GM18951 (cell line): ENCODE results near the gene TARBP2.

Experiments used
- POLR2A ChIP-seq: IDR thresholded peaks from 4 replicates; pipeline ENCODE4 v1.6.1; 2011; ENCODE audit warnings: mild to moderate bottlenecking; ENCODE audit not compliant: insufficient read length, insufficient read depth; ENCODE audit errors: extremely low read depth
- in situ Hi-C: fragments of 300-500 bp; cut with MboI; formaldehyde crosslinking; loops from one replicate; pipeline ENCODE4 v1.12.0; 2022; ENCODE audit warnings: low sequenced_read_pairs, mixed read lengths, inconsistent platforms; ENCODE audit not compliant: unreplicated experiment

Gene TARBP2

DNA sequence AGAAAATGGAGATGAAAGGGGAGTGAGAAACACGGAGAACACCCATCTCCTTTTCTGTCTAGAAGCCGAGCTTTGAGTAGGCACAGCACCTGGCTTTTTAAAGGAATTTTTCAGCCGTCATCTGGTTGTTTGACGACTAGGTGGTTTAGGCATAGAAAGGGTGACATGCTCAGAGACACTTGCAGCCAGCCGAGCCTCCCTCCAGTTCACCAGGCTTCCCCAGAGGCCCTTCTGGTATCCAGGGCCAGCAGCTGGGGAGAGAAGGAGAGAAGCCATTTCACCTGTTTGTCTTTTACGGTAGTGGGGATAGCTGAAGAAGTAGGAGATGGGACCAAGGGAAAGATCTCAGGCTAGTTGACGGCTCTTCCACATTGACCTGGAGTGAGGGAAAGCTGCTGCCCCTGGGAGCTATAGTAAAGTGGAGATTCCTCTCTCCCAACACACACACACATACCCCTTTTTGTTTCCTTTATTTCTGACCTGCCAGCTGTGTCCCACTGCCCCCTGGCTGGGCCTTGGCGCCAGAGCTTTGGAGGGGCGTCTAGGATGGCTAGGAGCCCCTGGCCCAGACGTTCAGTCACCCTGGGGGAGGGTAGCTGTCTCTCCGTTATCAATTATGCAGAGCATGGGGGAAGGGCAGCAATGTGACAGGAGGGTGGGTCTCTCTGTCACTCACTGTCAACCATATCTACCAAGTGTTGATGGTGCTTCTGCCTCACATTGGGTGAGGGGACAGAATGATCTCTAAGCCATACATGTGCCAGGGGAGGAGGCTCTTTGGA, 7.3 kb upstream of the TARBP2 start:
- no peak for TF ChIP-seq POLR2A
- in situ Hi-C loops = no loop called here

DNA sequence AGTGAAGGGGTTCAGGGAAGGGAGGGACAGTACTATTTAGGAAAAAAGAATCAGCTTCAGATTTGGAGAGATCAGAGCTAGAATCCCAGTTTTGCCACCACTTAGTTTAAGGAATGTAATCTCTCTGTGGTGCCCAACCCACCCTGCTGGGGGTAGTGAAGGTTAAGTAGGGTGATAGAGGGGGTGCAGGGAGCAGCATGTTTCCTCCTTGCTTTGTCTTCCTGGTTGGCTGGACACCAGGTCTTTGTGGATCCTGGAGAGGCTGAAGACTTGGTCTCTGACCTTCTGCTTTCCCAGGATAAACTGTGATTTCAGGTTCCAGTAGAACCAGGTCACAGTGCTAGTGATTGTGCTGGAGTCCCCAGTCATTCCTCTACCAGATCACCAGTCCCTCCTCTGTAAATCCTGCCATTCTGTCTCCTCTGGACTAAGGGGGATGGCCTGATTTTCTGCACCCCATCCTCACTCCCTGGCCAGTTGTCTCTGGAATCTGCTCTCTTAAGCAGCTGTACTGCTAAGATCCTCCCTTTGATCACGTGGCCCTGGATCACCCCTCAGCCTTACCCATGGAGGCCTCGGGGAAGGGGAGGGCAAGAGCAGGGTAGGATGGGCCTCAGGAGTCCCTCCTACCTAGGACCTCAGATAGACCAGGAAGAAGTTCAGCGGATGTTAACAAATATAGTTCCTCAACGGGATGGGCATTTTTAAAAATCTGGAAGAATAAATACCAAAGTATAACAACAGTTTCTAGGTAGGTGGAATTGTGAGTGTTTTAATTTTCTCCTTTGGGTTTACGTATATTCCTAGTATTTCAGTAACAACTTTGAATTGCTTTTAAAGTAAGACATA, 5.0 kb upstream of the TARBP2 start:
- TF ChIP-seq POLR2A = no peak
- in situ Hi-C loops = no loop called here

DNA sequence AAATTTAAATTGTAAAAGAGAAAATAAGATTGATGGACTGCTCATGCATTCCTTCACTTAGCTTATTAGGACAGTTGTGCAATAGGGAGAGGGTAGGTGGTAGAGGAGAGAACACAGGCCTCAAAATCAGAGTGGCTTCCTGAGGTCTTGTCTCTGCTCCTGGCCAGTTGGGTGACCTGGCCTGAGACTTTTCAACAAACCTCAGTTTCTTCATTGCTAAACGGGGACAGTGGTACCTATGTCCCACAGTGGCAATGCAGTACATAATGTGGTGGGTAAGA, 4.4 kb upstream of the TARBP2 start:
- in situ Hi-C loops = no loop called here
- TF ChIP-seq POLR2A = no peak

DNA sequence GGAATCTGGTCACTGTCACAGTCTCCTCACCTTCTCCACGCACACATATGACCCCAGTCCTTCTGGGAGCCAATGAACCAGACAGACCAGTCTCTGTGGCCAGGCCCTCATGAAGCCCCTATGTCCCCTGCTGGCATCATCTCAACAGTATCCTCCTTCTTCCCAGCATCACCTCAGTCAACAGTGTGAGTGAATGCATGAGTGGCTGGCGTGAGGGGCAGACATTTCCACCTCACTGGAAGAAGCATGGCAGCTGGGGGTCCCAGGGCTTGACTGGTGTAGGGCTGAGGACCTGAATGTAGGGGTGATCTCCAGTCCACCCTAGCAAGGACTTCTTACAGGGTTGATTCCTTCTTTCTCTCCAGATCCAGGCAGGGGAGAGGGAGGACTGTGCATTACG, 3.6 kb upstream of the TARBP2 start:
- in situ Hi-C loops = no loop called here

DNA sequence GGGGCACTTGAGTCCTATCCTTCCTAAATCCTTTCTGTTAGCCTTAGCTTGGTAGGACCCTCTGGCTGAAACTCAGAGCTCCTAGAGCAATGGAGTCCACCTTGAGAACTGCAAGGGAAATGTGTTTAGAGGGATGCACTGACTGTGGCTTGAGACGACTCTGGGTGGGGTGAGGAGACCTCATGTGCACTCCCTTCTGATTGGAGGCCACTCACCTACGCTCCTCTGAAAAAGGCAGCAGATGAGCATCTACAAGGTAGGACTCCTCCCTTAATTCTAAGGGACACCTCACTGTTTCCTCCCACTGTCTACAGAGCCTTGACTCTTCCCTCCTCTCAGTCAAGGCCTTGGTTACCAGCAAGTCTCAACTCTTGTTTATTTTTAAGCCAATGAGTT, 2.9 kb upstream of the TARBP2 start:
- in situ Hi-C loops = no loop called here

More for the DNA sequence above, 3.6 kb upstream of the TARBP2 start:
- TF ChIP-seq POLR2A = no peak

DNA sequence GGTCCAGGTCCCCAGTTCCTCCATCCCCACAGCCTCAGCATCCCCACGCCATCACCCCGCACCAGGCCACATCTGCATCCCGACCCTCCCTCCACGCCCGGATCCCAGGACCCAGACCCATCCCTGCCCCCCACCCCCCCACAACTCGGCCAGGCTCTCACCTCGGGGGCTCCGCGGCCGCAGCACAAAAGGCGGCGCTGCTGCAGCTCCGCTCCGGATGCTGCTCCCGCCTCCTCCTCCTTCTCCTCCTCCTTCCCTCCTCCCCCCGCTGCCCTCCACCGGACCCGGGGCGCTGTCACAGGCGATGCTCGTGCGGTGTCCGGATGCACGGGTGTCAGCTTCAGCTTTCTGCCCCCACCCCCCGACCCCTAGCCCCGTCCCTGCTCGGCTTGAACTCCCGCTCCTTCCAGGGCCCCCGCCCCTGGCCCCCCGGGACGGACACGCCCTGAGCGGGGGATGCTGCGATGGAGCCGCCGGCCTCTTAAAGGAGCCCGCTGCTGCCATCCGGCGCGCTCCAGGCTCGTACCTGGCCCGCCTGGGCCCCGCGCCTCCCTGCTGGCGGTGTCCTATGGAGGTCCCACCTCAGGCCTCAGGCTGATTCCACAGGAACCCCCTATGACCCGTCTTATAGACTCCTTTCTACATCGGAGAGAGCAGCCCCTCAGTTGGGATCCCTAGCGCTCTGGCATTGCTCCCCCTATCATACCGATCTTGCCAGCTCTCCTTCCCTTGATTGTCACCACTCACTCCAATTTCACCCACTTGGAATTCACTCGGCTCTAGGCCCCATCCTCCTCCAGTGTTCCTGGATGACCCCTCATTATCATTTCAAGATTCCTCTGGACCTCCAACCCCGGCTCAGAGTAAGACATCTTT, 1.6 kb upstream of the TARBP2 start, which contains the start of gene MAP3K12:
Gene MAP3K12 (minus strand): TSS at position 193 of the 876 bp plus-strand sequence. CDS start 12,067 bp downstream, outside the sequence.
- peak; percentile 55 for TF ChIP-seq POLR2A
- in situ Hi-C loops = no loop called here

More for the DNA sequence above, 2.9 kb upstream of the TARBP2 start:
- TF ChIP-seq POLR2A = no peak

DNA sequence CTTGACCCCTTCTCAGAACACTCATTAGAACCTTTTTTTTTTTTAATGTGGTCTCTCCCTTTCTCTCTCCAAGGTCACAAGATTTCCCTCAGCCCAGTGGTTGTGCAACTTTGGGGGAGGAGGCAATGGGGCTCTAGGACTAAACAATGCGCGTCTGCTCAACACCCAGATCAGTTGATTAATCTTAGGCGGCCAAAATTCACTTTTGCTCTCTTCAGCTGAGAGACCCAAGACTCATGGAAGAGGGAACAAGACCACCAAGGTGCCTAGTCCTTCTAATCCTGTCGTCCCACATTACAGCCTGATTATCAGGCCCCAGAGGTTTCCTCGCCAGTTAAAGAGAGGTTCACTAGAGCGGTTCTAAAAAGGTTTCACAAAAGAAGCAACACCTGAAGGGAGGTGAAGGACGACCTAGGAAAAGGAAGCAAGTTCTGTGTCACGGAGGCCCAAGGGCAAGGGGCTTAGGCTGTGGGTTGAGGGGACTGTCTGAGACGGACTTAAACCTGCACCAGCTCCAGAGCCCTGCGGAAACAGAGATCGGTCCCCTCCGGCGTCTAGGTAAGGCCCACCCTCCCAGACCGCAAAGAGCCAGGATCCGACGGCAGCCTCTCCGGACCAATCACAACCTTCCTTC, 824 bp upstream of the TARBP2 start:
- TF ChIP-seq POLR2A = peak; percentile 75
- in situ Hi-C loops = no loop called here

DNA sequence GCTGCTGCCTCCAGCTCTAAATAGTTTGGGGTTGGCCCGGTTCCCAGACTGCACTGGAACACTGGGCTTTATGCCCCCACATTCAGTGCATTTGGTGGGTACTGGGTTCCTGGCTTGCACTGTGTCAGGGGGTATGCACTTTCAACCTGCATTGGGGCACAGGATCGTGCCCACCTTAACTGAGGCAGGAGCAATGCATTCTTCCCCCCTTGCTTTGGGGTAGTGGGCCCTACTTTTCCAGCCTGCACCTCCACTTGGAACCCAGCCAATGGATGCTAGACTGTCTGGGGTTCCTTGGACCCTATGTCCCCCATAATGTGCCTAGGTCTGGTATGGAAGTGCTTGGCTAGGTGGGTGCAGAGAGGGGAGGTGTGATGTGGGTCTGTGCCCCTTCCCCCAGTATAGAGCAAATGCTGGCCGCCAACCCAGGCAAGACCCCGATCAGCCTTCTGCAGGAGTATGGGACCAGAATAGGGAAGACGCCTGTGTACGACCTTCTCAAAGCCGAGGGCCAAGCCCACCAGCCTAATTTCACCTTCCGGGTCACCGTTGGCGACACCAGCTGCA, 615 bp downstream of the TARBP2 start:
- in situ Hi-C loops = no loop called here
- TF ChIP-seq POLR2A = no peak

DNA sequence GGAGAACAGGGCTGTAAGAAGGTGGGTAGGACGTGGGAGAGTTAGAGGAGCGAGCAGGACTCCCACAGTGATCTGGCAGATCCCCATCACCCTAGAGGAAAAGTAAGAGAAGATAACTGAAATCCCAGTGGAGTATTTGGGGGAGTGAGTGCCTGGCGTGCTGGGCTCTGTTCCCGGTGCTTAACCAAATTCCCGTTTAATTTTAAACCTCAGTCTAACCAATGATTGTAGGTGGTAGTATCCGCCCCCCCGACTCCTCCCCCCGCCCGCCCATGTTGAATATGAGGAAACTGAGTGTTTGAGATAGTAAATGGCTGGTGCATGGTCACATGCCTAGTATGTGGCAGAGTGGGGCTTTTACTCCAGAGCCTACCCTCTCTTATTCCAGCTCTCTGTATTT, 1.2 kb downstream of the TARBP2 start:
- in situ Hi-C loops = no loop called here
- TF ChIP-seq POLR2A = no peak

DNA sequence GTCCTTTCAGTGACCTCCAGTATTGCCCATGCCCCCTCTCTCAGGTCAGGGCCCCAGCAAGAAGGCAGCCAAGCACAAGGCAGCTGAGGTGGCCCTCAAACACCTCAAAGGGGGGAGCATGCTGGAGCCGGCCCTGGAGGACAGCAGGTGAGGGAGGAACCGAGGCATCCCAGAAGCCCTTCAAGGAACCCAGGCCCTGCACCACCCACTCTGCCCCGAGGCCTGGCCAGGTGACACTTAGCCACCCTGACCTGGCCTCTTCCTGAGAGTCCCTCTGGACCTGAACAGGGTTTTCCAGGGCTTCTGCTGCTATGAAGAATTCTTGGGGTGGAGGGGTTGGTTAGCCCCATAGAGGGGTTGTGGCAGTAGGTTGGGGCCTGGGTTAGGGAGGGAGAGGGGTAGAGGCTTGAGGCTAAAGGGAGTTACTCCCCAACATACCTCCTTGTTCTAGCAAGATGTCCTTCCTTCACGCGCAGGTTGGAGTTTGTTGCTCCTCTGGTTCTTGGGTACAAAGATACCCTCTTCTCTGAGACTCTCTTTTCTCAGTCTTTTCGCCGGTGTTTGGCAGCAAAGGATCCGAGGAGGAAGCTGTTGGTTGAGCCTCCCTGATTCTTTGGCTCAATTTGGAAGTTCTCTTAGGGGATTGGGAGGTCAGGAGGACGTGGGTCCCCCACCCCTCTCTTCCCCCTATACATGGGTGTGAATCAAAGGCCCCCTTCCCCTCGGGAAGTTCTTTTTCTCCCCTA, 2.1 kb downstream of the TARBP2 start:
- TF ChIP-seq POLR2A = no peak
- in situ Hi-C loops = no loop called here

DNA sequence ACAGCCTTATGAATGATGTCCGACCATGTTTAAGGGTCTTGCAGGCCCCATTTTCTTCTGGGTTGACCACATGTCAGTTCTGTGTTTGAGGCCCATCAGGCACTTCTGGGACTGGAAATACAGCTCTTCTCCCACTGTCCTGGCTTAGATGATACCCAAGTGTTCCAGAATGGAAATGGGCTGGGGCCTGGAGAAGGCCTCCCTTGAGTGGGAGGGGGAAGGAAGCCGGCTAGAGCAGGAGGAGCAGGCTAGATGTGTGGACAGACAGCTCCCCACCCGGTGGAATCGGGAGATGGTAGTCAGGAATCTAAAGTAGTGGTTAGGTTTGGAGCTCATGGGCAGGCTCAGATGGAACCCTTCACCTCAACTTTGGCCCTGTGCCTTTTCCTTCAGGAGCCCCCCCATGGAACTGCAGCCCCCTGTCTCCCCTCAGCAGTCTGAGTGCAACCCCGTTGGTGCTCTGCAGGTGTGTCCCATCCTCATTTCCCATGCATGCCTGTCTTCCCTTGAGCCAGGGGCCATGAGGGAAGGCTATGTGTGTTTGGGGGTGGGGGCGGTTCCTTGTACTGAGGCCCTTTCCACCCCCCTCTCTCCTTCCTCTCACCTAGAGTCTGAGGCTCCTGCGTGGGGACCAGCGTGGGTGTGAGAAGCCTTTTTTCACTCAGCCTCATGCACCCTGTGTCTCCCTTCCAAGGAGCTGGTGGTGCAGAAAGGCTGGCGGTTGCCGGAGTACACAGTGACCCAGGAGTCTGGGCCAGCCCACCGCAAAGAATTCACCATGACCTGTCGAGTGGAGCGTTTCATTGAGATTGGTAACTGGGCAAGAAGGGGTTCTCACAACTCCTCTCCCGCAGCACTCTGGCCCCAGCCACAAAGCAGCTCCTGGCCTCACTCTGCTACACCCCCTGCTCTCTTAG, 3.2 kb downstream of the TARBP2 start:
- in situ Hi-C loops = no loop called here
- no peak for TF ChIP-seq POLR2A

DNA sequence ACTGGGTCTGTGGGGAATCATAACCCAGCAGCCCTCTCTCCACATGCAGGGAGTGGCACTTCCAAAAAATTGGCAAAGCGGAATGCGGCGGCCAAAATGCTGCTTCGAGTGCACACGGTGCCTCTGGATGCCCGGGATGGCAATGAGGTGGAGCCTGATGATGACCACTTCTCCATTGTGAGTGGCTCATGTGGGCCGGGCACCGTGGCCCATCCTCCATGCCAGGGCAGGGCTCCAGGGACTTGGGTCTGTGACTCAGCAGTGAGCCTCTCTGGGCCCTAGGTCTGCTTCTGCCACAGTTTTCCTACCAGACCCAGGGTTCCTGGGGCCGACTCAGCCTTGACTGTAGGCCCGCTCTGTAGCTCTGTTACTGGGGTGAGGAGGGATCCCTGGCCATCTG, 4.0 kb downstream of the TARBP2 start:
- in situ Hi-C loops = no loop called here
- TF ChIP-seq POLR2A = no peak
